Measurements from ENCODE around the gene ACKR3. TPM values are rescaled to one million over a fixed set of nuclear protein-coding genes. Genes with fewer than 3 reads are reported as not detected.

The ACKR3 gene
- total RNA-seq, 1 experiment from 2014 or later = 1.3 TPM

GRCh38 chr2:236608710-236609109, 39.1 kb downstream of the ACKR3 start:
- DNase-seq (ENCODE audit: low spot score) = no peak

- no peak for DNase-seq (ENCODE audit: low spot score)
These were observed 41.6 kb downstream of the ACKR3 start for GRCh38 chr2:236610991-236611821.

- no peak for DNase-seq (ENCODE audit: low spot score)
These were observed 43.1 kb downstream of the ACKR3 start for GRCh38 chr2:236612737-236613136.

- no peak for DNase-seq (ENCODE audit: low spot score)
These were observed 44.0 kb downstream of the ACKR3 start for GRCh38 chr2:236613612-236614011.

- DNase-seq (ENCODE audit: low spot score) = no peak
These were observed 44.9 kb downstream of the ACKR3 start for GRCh38 chr2:236614551-236614950.

GRCh38 chr2:236616031-236616430, 46.4 kb downstream of the ACKR3 start:
- DNase-seq (ENCODE audit: low spot score) = no peak

GRCh38 chr2:236616624-236617023, 47.0 kb downstream of the ACKR3 start:
- DNase-seq (ENCODE audit: low spot score) = no peak

- no peak for DNase-seq (ENCODE audit: low spot score)
These were observed 47.7 kb downstream of the ACKR3 start for GRCh38 chr2:236617221-236617737.

- DNase-seq (ENCODE audit: low spot score) = no peak
These were observed 48.2 kb downstream of the ACKR3 start for GRCh38 chr2:236617796-236618195.

GRCh38 chr2:236618370-236618769, 48.7 kb downstream of the ACKR3 start:
- no peak for DNase-seq (ENCODE audit: low spot score)

- DNase-seq (ENCODE audit: low spot score) = no peak
These were observed 50.4 kb downstream of the ACKR3 start for GRCh38 chr2:236619910-236620612.

- DNase-seq (ENCODE audit: low spot score) = no peak
These were observed 52.2 kb downstream of the ACKR3 start for GRCh38 chr2:236621786-236622185.

GRCh38 chr2:236622201-236622600, 52.6 kb downstream of the ACKR3 start:
- no peak for DNase-seq (ENCODE audit: low spot score)

GRCh38 chr2:236622660-236623059, 53.0 kb downstream of the ACKR3 start:
- DNase-seq (ENCODE audit: low spot score) = no peak

GRCh38 chr2:236623816-236624215, 54.2 kb downstream of the ACKR3 start:
- no peak for DNase-seq (ENCODE audit: low spot score)

- DNase-seq (ENCODE audit: low spot score) = no peak
These were observed 55.6 kb downstream of the ACKR3 start for GRCh38 chr2:236625156-236625690.

GRCh38 chr2:236626391-236627150, 56.9 kb downstream of the ACKR3 start:
- no peak for DNase-seq (ENCODE audit: low spot score)

- no peak for DNase-seq (ENCODE audit: low spot score)
These were observed 57.6 kb downstream of the ACKR3 start for GRCh38 chr2:236627193-236627592.

- DNase-seq (ENCODE audit: low spot score) = no peak
These were observed 58.2 kb downstream of the ACKR3 start for GRCh38 chr2:236627841-236628240.

- DNase-seq (ENCODE audit: low spot score) = no peak
These were observed 58.8 kb downstream of the ACKR3 start for GRCh38 chr2:236628256-236628901.

GRCh38 chr2:236628981-236629605, 59.5 kb downstream of the ACKR3 start:
- DNase-seq (ENCODE audit: low spot score) = no peak

All from A172 (cell line).